Stimulated activated CD8-positive, alpha-beta memory T cell treated with anti-CD3 and anti-CD28 coated beads, Interleukin-15, amount 100 ng/mL, for 4 hours (primary cell): ENCODE measurements around the gene CEP170.
"Not testable (repeated sequence)": the region's sequence is repeated elsewhere in the genome, so short reads cannot be mapped to it uniquely, and the experiment has no call there.

ENCODE experiments used
- DNase-seq, 2 donors: peaks; one replicate each; pipeline ENCODE4 v3.0.0-alpha.2; 2020; ENCODE audit warnings: low read depth in 2 of 2

The CEP170 gene

GRCh38 chr1:243234978-243235647 is 20.0 kb downstream of the CEP170 start:
- no peak for DNase-seq

DNA sequence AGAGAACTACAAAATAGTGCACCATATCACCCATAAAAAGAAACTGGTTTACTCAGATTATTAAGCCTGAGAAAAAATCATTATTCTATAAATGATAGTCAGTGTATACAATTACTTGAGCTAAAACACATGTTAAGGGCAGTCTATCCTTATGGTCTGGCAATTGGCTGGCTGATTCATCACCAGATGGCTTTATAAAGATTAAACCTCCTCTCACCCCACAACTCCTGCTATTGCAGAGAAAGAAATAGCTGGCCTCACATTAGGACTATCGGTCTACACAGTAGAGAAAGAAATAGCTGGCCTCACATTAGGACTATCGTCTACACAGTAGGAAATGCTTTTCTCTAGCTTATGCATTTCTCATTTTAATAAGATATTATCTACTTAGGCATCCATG is 21.2 kb downstream of the CEP170 start:
- no peak for DNase-seq

DNA sequence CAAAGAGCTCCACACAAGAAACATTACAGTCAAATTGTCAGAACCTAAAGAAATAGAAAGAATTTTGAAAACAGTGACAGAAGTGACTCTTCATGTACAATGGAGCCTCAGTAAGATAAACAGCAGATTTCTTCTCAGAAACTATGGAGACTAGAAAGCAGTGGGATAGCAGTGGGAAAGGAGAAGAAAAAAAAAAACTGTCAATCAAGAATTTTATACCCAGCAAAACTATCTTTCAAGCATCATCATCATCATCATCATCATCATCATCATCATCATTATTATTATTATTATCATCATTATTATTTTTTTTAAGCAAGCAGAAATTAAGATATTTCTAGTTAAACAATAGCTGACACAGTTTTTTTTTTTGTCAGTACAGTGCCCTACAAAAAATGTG is 24.2 kb downstream of the CEP170 start:
- no peak for DNase-seq

- no peak for DNase-seq
These were observed 25.6 kb downstream of the CEP170 start for GRCh38 chr1:243229526-243229925.

DNA sequence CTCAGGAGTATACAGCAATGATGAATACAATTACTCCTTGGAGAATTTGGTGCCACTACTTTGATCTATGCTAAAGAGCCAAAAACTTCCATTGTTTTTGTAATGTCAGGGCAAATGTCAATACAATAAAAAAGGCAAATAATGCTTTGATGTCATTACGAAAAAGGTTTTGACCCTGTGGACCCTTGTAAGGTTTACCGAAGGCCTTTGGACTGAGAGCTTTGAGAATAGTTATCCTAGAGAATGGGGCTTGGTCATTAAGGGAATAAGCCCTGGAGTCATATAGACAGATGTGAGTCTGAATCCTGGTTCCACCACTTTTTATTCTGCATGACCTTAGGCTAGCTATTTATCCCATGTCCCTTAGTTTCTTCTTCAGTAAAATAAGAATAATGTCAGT is 27.5 kb downstream of the CEP170 start:
- no peak for DNase-seq

DNA sequence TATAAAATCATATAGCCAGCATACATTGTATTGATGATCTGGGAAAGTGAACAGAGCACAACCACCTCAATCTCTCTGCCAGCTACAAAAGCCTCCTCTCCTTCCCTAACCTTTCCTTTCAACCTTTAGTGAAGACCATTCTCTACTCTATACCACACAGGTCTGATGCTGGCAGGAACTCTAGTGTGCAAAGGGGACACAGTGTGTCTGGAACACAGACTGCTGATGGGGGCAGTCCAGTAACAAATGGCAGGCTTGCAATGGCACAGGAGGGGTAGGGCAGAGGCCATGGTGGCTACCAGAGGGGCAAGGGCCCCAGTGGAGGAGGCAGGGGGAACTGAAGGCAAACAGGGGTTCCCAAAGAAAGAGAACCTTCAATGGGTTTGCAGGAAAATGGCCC is 37.0 kb downstream of the CEP170 start:
- no peak for DNase-seq

GRCh38 chr1:243217349-243217748 is 37.7 kb downstream of the CEP170 start:
- no peak for DNase-seq

DNA sequence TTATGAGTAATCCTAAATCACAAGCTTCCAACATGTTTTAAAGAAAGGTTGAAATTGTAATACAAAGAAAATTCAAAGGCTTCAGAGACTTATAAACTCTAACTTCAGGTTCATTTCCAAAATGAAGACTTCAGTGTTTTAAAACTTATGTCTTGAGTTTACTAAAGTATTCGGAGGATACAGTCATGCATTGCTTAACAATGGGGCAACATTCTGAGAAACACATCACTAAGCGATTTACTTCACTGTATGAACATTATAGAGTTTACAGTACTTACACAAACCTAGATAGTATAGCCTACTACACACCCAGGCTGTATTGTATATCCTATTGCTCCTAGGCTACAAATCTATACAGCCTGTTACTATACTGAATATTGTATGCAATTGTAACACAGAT is 38.3 kb downstream of the CEP170 start:
- no peak for DNase-seq

- DNase-seq: not testable (repeated sequence)
These were observed 39.7 kb downstream of the CEP170 start for GRCh38 chr1:243215276-243215875.

DNA sequence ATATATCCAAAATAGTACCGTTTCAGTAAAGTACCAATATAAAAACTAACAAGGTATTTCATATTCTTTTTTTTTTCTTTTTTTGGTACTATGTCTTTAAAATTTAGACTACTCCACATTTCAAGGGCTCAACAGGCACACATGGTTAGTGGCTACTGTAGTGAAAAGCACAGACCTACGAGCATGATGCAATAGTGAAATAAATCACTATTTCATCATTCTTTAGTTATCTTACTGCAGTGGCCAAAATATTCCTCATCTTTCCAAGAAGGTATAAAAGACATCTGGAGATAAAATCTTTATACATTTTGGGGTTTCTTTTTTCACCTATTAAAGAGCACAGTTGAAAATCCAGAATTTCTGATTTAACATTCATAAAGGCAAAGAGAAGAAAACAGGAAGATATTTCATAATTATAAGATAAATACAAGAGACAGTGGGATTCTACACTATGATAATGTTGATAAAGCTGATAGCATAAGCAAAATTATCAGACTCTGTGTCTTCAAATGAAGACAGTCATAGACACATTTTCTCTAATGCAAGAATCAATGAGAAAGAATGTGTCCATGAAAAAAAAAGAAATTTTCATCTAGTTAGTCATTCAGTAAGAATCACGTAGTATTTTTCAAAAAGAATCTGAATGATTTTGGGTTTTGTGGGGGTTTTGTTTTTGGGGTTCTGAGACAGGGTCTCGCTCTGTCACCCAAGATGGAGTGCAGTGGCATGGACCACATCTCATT is 41.9 kb downstream of the CEP170 start:
- no peak for DNase-seq

DNA sequence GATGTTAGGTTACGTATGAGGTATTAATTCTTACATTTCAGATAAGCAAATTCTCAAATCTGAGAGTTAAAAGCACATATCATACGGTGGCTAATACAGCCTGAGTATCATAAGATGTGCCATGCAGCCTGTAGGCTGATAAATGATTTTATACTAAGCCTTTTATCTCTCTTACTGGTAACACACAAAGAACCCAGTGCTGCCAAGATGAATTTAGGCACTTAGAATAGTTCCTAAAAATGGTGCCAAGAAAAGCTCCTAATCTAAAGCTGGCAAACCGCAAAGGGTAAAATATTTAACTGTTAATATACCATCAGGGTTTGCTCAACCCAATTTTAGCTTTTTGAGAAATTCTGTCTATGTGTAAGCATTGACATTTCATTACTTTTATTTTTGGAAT is 43.1 kb downstream of the CEP170 start:
- not testable (repeated sequence) for DNase-seq

GRCh38 chr1:243205026-243205501 is 50.0 kb downstream of the CEP170 start:
- DNase-seq: not testable (repeated sequence)

- not testable (repeated sequence) for DNase-seq
These were observed 50.7 kb downstream of the CEP170 start for GRCh38 chr1:243204336-243204735.

DNA sequence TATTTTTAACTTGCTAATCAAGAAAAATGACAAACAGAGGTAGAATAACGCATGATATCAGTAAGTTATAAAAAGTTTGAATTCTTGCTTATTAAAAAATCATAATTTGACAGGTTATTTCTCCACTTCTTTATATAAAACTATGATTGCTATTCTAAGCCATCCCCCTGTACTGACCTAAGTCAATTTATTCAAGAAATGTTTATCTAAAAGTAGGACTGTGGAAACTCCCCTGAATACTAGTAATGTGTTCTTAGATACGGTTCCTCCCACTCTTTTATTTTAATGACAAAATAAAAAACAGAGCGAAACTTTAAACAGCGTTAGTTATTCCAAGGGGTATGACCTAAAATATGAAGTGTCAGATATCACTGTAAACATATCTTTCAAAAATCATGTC is 51.9 kb downstream of the CEP170 start:
- DNase-seq: not testable (repeated sequence)

DNA sequence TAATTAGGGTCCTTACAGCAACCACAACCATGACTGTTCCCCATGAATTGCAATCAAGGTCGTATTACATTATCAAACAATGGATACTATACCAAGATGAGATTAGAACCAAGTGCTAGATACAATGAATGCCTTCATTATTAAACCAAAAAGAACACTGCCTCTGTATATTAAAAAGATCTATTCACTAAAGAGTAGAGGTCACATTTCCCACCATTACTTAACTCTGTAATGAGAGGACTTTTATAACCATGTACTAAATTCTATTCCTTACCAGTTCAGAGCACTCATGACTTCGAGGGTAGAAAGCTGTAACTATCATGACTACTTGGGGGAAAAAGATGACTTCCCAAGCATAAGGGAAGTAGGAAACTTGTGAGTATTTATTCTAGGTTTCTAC is 53.8 kb downstream of the CEP170 start:
- DNase-seq: not testable (repeated sequence)

- not testable (repeated sequence) for DNase-seq
These were observed 57.6 kb downstream of the CEP170 start for GRCh38 chr1:243197524-243197923.

GRCh38 chr1:243193330-243193729 is 61.8 kb downstream of the CEP170 start:
- DNase-seq: not testable (repeated sequence)

GRCh38 chr1:243186201-243186995 is 68.7 kb downstream of the CEP170 start:
- not testable (repeated sequence) for DNase-seq

GRCh38 chr1:243184787-243185186 is 70.3 kb downstream of the CEP170 start:
- DNase-seq: not testable (repeated sequence)

DNA sequence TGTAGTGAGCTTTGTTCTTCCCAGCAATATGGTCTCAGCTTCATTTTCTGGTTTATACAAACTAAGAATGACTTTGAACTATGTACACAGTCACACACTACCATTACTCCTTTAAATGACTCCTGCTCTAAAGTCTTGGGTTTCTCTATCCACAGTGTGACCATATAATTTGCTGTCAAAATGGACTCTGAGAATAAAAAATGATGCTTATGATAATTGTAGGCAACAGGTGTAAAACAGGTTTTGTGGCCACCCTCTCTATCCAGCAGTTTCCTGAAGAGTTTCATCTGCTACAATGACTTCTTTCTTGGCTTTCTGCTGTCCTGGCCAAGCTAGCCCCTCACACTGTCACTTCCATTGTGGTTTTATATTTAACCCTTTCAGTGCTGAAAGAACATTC is 71.4 kb downstream of the CEP170 start:
- not testable (repeated sequence) for DNase-seq

DNA sequence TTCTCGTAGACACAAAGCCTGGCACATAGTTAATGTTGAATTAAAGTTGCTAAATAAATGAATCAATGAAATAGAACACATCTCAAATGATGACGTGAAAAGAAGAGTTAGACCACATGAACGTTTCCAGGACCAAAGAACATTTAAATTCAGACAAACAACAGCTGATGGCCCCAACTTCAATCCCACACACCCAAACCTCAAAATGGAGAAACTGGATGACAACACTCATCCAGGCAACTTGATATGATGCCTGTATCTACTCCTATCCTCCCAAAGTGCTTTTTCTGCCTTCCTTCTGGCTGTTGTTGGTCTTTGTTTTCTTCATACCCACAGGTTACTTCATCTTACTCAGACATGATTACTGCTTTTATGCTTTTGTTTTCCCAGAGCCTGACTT is 71.9 kb downstream of the CEP170 start:
- DNase-seq: not testable (repeated sequence)

DNA sequence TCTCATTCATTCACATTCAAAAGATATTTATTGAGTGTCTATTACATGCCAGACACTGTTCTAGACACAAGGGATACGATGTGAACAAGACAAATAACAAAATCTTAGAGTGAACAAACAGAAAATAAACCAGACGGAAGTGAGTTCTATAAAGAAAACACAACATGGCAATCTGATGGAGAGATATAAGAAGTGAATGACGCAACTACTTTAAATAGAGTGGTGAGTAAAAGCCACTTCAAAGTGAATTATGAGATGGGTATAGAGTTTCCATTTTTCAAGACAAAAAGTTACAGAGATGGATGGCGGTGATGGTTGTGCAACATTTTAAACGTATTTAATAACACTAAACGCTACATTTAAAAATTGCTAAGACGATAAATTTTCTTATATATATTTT is 75.4 kb downstream of the CEP170 start:
- DNase-seq: no peak
